ENCODE results near the gene SEMA6B.

Gene SEMA6B

DNA sequence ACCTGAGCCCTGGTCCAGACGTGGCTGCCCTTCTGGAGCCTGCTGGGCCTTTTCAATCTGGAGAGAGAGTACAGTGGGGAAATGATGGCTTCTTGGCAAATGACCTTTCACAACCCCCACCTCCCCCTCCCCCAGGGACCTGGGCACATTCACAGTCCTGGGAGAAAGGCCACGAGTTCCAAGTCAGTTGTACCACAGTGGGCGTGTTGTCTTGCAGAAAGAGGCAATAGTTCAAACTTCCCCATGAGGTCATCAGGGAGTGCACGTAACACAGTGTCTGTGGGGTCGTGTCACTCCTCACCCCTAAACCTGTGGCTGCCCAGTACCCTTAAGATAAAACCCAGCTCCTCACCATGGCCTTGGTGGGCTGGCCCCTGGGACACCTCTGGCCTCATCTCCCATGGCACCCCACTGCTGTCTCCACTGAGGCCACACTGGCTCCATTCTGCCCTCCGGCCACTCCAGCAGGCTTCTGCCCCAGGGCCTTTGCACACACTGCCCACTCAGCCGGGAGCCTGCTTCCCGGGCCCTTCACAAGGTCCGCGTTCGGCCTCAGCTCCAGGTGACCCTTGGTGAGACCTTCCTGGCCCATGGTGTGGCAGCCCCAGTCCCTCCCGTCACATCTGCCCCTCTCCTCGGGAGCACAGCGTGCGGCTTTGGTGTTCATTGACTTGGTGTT is 54.5 kb downstream of the SEMA6B start:
- DNase-seq: no peak

DNA sequence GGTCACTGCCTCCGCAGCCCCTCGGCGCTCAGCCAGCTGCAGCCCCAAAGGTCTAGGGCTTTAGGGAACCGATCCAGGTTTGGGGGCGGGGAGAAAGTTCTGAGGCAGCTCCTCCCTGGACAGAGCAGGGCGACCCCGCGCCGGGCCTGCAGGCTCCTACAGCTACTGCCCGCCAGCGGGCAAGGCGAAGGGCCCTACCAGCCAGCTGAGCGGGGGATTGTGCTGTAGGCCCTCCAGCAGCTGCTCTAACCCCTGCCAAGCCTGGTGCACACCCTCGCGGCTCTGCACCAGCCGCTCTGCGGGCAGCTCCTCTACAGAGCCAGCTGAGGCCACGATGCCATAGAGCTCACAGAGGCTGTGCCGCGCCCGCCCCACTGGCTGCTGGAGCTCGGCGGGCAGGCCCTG is 55.2 kb downstream of the SEMA6B start:
- DNase-seq: no peak

DNA sequence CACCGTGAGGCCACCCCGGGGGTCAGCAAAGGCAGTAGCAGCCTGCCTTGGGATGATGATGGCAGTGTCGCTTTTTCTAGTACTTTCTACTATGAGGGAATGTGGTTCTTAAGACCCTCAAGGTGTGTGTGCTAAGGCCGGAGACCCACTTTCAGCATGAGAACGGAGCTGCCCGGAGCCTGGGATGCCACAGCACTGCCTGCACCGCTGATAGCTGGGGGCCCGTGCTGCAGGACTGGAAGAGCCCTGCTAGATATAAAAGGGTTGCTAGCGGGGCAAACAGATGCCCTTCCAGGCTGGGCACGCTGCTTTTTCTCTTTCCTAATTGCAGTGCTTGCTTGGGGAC is 55.7 kb downstream of the SEMA6B start:
- no peak for DNase-seq

DNA sequence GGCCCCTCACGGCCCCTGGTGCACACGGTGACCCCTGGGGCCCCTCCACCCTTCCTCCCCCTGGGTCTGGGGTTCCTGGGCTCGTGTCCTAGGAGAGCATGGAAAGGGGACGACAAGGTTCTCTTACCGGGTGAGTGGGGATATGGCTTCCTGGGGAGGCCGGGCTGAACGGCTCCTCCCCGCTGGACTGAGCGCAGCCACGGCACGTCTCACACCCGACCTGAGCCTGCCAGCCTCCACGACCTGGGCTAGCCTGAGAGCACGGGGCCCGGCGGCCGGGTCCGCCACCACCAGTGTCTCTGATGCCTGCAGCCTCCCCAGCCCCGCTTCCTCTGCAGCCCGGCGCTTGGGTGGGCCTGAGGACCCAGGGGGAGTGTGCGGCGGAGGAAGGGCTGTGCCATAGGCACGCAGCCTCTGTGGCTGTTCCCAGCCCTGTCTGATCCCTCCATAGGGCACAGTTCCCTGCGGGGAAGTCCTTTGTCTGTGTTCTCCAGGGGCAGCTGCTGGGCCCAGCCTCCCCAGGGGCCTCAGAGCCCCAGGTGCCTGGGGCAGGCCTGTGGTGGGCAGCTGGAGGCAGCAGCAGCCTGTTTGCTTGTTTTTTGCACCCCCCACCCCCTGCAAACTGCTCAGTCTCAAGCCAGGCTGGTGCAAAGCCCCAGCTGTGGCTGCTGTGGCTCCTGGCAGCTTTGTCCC is 56.2 kb downstream of the SEMA6B start:
- no peak for DNase-seq

DNA sequence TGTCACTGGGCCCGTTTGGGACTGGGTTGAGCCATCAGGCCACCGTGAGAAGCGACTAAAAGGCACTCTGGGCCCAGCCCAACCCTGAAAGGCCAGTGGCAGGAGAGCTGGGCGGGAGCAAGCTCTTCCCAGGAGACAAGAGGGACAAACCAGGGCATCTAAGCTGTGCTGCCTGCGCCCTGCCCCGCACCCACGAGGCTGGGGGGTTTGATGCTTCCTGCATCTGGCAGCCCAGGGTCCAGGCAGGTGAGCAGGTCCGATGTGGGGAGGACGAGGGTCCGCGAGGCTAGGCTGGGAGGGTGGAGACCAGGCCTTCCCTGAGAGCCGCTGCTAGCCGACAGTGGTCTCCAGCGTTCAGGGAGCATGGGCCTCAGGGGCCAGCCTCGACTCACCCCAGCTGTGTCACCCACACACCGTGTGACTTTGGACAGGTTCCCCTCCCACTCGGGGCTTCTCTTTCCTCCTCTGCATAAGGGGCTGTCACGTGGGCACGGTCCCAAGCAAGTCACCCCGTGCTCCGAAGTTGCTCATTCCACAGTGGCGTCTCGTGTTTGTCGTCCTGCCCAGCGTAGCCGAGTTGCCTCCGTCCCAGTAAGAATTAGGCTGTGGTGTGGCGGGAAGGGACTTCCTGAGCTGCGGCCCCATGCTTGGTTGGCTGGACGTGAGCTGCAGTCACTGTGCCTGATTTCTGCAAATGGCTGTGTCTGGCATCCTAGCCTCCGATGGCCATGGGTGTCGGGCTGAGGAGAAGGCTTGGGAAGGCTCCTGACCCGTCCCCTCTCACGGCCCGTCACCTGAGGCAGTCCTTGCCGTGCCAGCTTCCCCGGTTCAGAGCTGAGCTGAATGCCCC is 57.0 kb downstream of the SEMA6B start:
- no peak for DNase-seq

DNA sequence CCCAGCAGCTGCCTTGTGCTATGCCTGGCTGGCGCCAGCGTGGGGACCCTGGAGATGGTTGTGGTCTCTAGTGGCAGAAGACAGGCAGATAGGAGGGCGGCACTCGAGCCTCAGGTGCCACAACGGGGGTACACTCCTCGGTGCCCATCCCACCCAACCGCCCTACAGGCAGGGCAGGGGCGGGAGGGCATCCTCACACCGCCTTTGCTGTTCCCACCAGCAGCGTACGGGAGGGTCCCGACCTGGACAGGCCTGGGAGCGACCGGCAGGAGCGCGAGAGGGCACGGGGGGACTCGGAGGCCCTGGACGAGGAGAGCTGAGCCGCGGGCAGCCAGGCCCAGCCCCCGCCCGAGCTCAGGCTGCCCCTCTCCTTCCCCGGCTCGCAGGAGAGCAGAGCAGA is 57.8 kb downstream of the SEMA6B start:
- DNase-seq: no peak

DNA sequence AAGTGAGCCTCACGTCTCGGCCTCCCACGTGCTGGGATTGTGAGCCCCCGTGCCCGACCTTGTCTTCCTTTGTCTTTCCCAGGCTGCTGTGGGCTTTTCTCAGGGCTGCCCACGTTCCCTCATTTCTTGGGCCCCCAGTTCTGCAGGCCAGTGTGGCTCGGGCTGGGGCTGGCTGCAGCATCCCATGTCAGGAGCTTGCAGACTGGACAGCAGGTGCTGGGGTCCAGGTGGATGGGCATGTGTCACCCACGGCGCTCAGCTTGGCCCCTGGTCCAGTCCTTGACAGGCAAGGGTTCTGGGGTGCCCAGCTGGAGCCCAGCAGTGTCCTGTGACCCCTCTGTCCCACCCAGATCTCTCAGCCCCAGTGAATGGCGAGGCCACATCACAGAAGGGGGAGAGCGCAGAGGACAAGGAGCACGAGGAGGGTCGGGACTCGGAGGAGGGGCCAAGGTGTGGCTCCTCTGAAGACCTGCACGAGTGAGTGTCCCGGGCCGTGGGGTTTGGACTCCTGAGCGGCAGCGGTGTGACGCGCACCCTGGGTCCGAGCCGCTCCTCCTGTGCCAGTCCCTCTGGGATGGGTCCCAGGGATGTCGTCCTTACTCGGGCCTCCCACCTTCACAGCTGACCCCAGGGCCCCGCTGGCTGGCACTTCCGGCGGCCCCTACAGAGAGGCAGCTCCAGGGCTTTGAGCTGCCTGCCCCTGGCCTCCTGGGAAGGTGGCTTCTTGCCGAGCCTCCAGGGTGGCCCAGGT is 58.5 kb downstream of the SEMA6B start:
- DNase-seq: no peak

DNA sequence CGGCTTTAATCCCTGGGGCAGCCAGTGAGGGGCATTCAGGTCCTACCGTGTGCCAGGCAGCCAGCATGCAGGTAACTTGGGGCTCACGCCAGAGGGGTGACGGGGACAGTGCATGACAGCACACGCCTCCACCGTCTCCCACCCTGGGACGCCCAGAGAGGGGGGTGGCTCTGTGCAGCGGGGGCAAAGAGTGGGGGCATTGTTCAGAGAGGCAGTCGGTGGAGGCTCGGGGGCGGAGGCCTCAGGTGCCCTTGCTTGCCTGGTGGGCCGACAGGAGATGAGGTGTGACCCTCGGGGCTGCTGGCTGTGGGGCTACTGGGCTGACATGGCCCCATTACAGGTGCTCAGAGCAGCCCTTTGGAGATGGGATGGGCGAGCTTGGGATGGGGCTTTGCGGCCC is 59.6 kb downstream of the SEMA6B start:
- no peak for DNase-seq

DNA sequence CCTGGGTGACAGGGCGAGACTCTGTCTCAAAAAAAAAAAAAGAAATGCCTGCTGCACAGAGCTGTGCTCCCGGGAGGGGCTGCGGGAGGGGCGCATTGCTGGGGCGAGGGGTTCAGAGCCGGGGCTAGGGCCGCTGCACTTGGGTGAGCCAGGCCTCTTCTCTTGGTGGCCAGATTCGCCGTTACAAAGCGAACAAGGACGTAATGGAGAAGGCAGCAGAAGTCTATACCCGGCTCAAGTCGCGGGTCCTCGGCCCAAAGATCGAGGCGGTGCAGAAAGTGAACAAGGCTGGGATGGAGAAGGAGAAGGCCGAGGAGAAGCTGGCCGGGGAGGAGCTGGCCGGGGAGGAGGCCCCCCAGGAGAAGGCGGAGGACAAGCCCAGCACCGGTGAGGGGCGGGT is 60.2 kb downstream of the SEMA6B start:
- no peak for DNase-seq

DNA sequence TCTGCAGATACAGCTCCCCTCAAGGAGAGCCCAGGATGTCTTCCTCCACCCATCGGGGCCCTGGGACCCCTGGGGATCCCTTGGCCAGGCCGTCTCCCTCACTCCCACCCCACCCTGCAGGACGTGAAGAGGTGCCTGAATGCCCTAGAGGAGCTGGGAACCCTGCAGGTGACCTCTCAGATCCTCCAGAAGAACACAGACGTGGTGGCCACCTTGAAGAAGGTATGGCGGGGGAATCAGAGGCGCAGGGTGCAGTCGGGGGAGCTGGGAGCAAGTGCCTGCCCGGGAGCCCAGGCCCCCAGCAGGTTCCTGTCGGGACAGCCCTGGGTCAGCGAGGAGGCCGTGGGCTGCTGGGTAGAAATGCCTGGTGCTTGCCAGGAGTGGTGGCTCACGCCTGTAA is 60.8 kb downstream of the SEMA6B start:
- no peak for DNase-seq

DNA sequence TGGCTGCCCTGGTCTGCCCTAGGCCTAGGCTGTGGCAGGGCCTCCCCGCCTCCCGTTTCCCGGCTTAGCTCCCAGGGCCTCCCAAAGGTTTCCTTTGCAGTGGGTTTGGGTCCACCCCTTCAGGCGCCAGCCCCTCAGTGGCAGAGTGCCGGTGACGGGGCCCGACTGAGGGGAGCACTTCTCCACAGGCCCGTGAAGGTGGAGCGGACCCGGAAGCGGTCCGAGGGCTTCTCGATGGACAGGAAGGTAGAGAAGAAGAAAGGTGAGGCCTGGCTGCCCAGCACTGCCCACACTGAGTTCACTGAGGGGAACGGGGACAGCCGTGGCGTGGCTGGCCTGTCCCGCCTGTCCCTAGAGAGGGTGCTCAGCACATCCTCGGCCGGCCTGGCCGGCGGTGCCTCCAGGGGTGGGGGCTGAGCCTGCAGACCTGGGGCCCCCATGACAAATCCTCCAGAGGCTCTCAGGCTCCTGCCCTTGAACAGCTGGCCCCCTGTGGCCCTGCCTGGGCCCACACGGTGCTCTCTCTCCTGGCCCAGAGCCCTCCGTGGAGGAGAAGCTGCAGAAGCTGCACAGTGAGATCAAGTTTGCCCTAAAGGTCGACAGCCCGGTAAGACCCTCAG is 61.6 kb downstream of the SEMA6B start:
- no peak for DNase-seq

DNA sequence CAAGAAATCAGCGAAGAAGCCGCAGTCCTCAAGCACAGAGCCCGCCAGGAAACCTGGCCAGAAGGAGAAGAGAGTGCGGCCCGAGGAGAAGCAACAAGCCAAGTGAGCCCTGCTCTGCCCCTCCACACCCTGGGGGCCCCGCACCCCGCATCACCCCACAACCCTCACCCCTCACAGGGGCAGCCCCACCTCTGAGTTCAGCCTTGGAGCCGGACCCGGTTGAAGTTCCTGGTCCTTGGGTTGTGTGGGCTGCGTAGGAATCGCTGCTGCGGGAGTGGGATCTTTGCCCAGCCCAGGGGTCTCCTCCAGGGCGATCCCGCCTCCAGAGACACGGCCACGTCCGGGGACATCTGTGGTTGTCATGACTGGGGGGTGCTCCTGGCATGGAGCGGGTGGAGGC is 63.2 kb downstream of the SEMA6B start:
- DNase-seq: no peak

DNA sequence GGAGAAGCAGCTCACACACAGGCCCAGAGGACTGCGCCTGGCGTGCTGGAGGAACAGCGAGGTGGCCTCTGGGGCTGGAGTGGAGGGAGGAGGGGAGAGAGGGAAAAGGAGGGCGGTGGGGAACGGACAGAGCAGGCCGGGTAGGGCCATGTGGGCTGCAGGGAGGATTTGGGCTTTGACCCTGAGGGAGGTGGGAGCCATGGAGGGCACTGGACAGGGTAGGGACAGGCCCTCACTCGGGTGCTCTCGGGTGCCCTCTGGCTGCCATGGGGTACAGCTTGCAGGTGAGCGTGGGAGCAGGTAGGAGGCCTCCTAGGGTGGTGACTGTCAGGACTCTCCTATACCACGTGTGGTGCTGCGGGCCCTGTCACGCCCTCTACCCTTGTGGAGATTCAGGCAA is 64.0 kb downstream of the SEMA6B start:
- no peak for DNase-seq

DNA sequence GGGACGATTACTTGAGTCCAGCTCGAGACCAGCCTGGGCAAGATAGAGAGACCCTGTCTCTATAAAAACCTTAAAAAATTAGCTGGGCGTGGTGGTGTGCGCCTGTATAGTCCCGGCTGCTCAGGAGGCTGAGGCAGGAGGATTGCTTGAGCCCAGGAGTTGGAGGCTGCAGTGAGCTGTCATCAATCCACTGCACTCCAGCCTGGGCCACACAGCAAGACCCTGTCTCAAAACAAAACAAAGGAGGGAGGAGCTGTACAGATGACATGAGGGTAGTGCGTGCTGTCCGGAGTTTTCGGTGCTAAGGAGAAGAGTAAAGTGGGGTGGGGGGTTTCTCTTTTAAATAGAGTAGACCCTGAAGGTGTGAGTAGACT is 64.8 kb downstream of the SEMA6B start:
- no peak for DNase-seq

DNA sequence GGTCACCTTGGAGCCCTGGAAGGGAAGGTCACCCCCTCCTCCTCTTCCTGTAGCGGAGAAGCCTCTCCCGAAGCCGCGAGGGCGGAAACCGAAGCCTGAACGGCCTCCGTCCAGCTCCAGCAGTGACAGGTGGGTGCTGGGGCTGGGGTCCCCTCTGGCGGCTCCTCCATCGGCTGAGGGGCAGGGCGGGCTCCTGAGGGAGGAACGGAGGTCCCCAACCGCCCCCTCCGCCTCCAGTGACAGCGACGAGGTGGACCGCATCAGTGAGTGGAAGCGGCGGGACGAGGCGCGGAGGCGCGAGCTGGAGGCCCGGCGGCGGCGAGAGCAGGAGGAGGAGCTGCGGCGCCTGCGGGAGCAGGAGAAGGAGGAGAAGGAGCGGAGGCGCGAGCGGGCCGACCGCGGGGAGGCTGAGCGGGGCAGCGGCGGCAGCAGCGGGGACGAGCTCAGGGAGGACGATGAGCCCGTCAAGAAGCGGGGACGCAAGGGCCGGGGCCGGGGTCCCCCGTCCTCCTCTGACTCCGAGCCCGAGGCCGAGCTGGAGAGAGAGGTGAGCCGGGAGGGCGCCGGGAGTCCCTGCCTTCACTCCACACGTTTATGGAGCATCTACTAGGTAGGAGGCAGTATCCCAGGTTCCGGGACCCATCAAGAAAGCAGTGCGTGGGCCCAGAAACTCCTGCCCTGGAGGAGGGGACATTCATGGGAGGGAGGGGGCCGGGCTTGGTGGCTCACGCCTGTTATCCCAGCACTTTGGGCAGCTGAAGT is 65.4 kb downstream of the SEMA6B start:
- no peak for DNase-seq

DNA sequence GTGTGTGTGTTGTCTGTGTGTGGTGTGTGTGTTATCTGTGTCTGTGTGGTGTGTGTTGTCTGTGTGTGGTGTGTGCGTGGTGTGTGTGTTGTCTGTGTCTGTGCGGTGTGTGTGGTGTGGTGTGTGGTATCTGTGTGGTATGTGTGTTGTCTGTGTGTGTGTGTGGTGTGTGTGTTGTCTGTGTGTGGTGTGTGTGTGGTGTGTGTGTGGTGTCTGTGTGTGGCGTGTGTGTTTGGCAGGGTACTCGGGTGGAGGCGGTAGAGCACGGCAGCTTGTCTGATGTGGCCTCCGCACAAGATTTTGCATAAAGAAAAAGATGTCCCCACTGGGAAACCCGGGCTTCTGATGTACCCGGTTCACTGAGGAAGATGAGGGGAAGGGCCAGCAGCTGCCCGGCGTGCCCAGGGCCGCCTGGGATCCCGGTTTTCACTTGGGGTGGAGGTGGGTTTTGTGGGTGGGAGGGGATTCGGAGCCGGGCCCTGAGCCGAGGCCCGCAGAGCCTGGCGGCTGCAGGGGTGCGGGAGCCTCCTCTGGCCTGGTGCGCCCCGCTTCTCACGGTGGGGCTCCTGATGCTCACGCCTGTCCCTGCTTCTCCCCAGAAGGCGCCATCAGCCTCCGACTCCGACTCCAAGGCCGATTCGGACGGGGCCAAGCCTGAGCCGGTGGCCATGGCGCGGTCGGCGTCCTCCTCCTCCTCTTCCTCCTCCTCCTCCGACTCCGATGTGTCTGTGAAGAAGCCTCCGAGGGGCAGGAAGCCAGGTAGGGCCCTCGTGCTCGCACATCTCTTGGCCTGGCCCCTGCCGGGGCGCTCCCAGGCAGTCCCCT is 66.2 kb downstream of the SEMA6B start:
- no peak for DNase-seq
